Muscle layer of duodenum (tissue), 2 donors: ENCODE measurements around the gene RPS6KA4.
"Not testable (repeated sequence)": the region's sequence is repeated elsewhere in the genome, so short reads cannot be mapped to it uniquely, and the experiment has no call there.

Experiments
- H3K27ac ChIP-seq: one replicate; pipeline ENCODE4 v1.7.0; 2013; ENCODE audit warnings: mild to moderate bottlenecking, low read length
- H3K27me3 ChIP-seq: one replicate; pipeline ENCODE4 v1.7.0; 2013; ENCODE audit warnings: low read depth, mild to moderate bottlenecking, control low read depth, low read length
- H3K36me3 ChIP-seq, 2 donors: one replicate each; pipeline ENCODE4 v1.7.0; 2013; ENCODE audit warnings: low read length in 2 of 2, control low read depth in 1 of 2, mild to moderate bottlenecking in 1 of 2; ENCODE audit not compliant: insufficient read depth in 2 of 2, control insufficient read depth in 1 of 2
- H3K4me1 ChIP-seq, 2 donors: one replicate each; pipeline ENCODE4 v1.7.0; 2013; ENCODE audit warnings: low read length in 2 of 2, mild to moderate bottlenecking in 2 of 2, control low read depth in 1 of 2, moderate library complexity in 1 of 2; ENCODE audit not compliant: insufficient read depth in 2 of 2, control insufficient read depth in 1 of 2
- H3K4me3 ChIP-seq, 2 donors: one replicate each; pipeline ENCODE4 v1.7.0; 2013; ENCODE audit warnings: low read length in 2 of 2, low read depth in 1 of 2, mild to moderate bottlenecking in 1 of 2
- H3K9me3 ChIP-seq, 2 donors: one replicate each; pipeline ENCODE4 v1.7.0; 2013; ENCODE audit warnings: low read length in 2 of 2, control low read depth in 1 of 2, mild to moderate bottlenecking in 1 of 2; ENCODE audit not compliant: control insufficient read depth in 1 of 2
- donor health status: healthy.

RPS6KA4 gene

GRCh38 chr11:64318766-64319761 is 39.9 kb upstream of the RPS6KA4 start:
- peak overlapping the region; percentile 98 for H3K27ac ChIP-seq
- H3K4me1 ChIP-seq, result peaks cover 0 to 21% of the 10 kb centered on the region in 2 donors
- H3K4me3 ChIP-seq, result peak overlapping the region; percentile 84 to 93
- peaks cover 9 to 47% of the 10 kb centered on the region in 2 donors for H3K36me3 ChIP-seq
- H3K9me3 ChIP-seq, result no peaks in the 10 kb centered on the region
- H3K27me3 ChIP-seq, result no peaks in the 10 kb centered on the region

DNA sequence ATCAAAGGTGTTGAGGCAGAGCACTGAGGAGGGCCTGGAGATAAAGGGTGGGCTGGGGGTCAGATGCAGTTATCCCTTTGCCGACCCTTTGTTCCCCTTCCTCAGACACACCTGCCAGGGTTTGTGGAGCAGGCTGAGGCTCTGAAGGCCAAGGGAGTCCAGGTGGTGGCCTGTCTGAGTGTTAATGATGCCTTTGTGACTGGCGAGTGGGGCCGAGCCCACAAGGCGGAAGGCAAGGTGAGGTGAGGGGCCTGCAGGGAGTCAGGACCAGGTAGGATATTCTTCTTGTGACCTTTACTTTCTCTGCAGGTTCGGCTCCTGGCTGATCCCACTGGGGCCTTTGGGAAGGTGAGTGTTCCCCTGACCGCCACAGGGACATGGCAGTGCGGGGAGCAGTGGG is 38.4 kb upstream of the RPS6KA4 start:
- H3K27me3 ChIP-seq, result no peaks in the 10 kb centered on the region
- H3K9me3 ChIP-seq, result no peaks in the 10 kb centered on the region
- peaks cover 0 to 21% of the 10 kb centered on the region in 2 donors for H3K4me1 ChIP-seq
- no peak overlapping the region for H3K27ac ChIP-seq
- peaks cover 4 to 33% of the 10 kb centered on the region in 2 donors for H3K36me3 ChIP-seq
- H3K4me3 ChIP-seq, result no peak overlapping the region

DNA sequence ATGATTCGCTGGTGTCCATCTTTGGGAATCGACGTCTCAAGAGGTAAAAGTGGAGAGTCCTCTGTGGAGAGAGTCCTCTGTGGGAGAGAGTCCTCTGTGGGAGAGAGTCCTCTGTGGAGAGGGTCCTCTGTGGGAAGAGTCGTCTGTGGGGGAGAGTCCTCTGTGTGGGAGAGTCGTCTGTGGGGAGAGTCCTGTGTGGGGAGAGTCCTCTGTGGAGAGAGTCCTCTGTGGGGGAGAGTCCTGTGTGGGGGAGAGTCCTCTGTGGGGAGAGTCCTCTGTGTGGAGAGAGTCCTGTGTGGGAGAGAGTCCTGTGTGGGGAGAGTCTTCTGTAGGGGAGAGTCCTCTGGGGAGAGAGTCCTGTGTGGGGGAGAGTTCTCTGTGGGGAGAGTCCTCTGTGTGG is 37.9 kb upstream of the RPS6KA4 start:
- Histone ChIP-seq H3K9me3 (no peaks in the 10 kb centered on the region), H3K4me3 (no peak overlapping the region), H3K27ac (peak overlapping the region; percentile 58), H3K36me3 (peaks cover 4 to 28% of the 10 kb centered on the region in 2 donors), H3K27me3 (no peaks in the 10 kb centered on the region), H3K4me1 (peaks cover 0 to 21% of the 10 kb centered on the region in 2 donors)

DNA sequence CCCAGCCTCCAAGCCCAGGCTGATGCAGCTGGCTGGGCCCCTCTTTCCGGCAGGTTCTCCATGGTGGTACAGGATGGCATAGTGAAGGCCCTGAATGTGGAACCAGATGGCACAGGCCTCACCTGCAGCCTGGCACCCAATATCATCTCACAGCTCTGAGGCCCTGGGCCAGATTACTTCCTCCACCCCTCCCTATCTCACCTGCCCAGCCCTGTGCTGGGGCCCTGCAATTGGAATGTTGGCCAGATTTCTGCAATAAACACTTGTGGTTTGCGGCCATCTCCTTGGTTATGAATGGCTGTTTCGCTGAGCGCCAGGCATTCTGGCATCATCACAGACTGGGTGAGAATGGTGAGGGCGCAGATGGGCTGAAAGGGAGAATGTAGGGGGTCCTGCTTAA is 37.4 kb upstream of the RPS6KA4 start:
- Histone ChIP-seq H3K27ac (peak overlapping the region; percentile 58), H3K4me1 (peaks cover 0 to 16% of the 10 kb centered on the region in 2 donors), H3K9me3 (no peaks in the 10 kb centered on the region), H3K27me3 (no peaks in the 10 kb centered on the region), H3K36me3 (peaks cover 4 to 27% of the 10 kb centered on the region in 2 donors), H3K4me3 (no peak overlapping the region)

- H3K4me3 ChIP-seq, result no peak overlapping the region
- H3K27ac ChIP-seq, result no peak overlapping the region
- peaks cover 4 to 22% of the 10 kb centered on the region in 2 donors for H3K36me3 ChIP-seq
- no peaks in the 10 kb centered on the region for H3K27me3 ChIP-seq
- H3K4me1 ChIP-seq, result peaks cover 0 to 10% of the 10 kb centered on the region in 2 donors
- H3K9me3 ChIP-seq, result no peaks in the 10 kb centered on the region
Measured at GRCh38 chr11:64322925-64323260, 36.1 kb upstream of the RPS6KA4 start.

GRCh38 chr11:64323373-64323772 is 35.6 kb upstream of the RPS6KA4 start:
- Histone ChIP-seq H3K4me3 (no peak overlapping the region), H3K9me3 (no peaks in the 10 kb centered on the region), H3K4me1 (peaks cover 0 to 10% of the 10 kb centered on the region in 2 donors), H3K27me3 (no peaks in the 10 kb centered on the region), H3K27ac (no peak overlapping the region), H3K36me3 (peaks cover 4 to 22% of the 10 kb centered on the region in 2 donors)

GRCh38 chr11:64323984-64324383 is 35.0 kb upstream of the RPS6KA4 start:
- H3K9me3 ChIP-seq, H3K27me3 ChIP-seq, H3K4me1 ChIP-seq, H3K4me3 ChIP-seq, H3K27ac ChIP-seq: not testable (repeated sequence)
- peaks cover 4 to 22% of the 10 kb centered on the region in 2 donors for H3K36me3 ChIP-seq

- peaks cover 4 to 22% of the 10 kb centered on the region in 2 donors for H3K36me3 ChIP-seq
- H3K4me3 ChIP-seq, result no peak overlapping the region
- no peaks in the 10 kb centered on the region for H3K4me1 ChIP-seq
- H3K9me3 ChIP-seq, result no peaks in the 10 kb centered on the region
- H3K27ac ChIP-seq, result no peak overlapping the region
- no peaks in the 10 kb centered on the region for H3K27me3 ChIP-seq
Measured at GRCh38 chr11:64324692-64325469, 34.1 kb upstream of the RPS6KA4 start.

DNA sequence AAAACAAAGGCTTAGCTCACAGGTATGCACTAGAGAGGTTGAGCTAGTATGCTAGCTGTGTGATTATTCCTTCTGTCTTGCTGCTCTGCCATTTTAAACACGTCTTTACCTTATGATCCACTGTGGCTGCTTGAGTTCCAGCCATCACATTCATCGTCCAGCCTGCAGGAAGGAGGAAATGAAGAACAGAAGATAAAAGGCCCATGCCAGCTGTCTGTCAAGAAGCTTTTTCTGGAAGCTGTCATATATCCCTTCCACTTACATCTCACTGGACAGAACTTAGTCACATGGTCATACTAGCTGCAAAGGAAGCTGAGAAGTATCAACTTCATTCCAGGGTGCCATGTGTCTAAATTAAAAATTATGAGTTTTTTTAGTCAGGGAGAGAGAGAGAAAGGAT is 31.6 kb upstream of the RPS6KA4 start:
- H3K4me1 ChIP-seq, result peaks cover 0 to 8% of the 10 kb centered on the region in 2 donors
- H3K4me3 ChIP-seq, result no peak overlapping the region
- peaks cover 1 to 9% of the 10 kb centered on the region in 2 donors for H3K36me3 ChIP-seq
- H3K9me3 ChIP-seq, result no peaks in the 10 kb centered on the region
- no peaks in the 10 kb centered on the region for H3K27me3 ChIP-seq
- no peak overlapping the region for H3K27ac ChIP-seq

GRCh38 chr11:64327993-64328392 is 31.0 kb upstream of the RPS6KA4 start:
- Histone ChIP-seq H3K4me1 (peaks cover 0 to 8% of the 10 kb centered on the region in 2 donors), H3K27me3 (no peaks in the 10 kb centered on the region), H3K27ac (no peak overlapping the region), H3K9me3 (no peaks in the 10 kb centered on the region), H3K4me3 (no peak overlapping the region), H3K36me3 (peaks cover 0 to 3% of the 10 kb centered on the region in 2 donors)

DNA sequence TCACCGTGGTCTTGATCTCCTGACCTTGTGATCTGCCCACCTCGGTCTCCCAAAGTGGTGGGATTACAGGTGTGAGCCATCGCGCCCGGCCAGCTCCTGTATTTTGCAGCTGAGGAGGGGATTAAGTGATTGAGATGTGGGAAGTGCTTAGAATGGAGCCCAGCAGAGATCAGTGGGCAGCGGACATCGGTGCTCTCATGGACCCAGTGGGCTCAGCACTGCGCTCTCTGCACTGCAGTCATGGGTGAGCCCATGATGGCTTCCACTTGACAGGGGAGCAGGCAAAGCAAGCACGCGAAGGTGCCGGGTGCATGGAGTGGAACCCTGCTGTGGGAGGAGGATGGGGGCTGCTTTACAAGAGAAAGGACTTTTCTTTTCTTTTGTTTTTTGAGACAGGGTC is 28.1 kb upstream of the RPS6KA4 start:
- no peak overlapping the region for H3K27ac ChIP-seq
- H3K9me3 ChIP-seq, result no peaks in the 10 kb centered on the region
- no peaks in the 10 kb centered on the region for H3K36me3 ChIP-seq
- H3K27me3 ChIP-seq, result no peaks in the 10 kb centered on the region
- no peak overlapping the region for H3K4me3 ChIP-seq
- peaks cover 0 to 8% of the 10 kb centered on the region in 2 donors for H3K4me1 ChIP-seq
